ENCODE results near the gene KRTAP5-4.

- no peak for TF ChIP-seq EZH2 (IDR thresholded peaks at IDR 0.05)
- TF ChIP-seq POLR2AphosphoS5 (IDR thresholded peaks at IDR 0.05; ENCODE audit: borderline replicate concordance, low read depth, low read length): no peak
- TF ChIP-seq FOXP2 (optimal IDR thresholded peaks at IDR 0.05; ENCODE audit: control extremely low read depth, extremely low read length, insufficient read depth): no peak
Measured at GRCh38 chr11:1636291-1636950, 14.5 kb upstream of the KRTAP5-4 start.
